AG09309 (cell line): ENCODE results near the gene SLC13A4.

ENCODE experiments used
- DNase-seq: peaks from one replicate; pipeline ENCODE4 v3.0.0-alpha.2; 2010; ENCODE audit warnings: low read depth
- H3K4me3 ChIP-seq: 2 replicates; pipeline ENCODE4 v1.5.1; 2011; ENCODE audit warnings: mild to moderate bottlenecking, low read depth, low read length, moderate library complexity; ENCODE audit not compliant: control insufficient read depth
- CTCF ChIP-seq: IDR thresholded peaks from 2 replicates; pipeline ENCODE4 v1.5.1; 2011; ENCODE audit warnings: mild to moderate bottlenecking, low read depth, low read length, inconsistent platforms; ENCODE audit not compliant: insufficient read depth, control insufficient read depth; ENCODE audit errors: missing control alignments

The SLC13A4 gene

GRCh38 chr7:135687466-135687865, 40.5 kb downstream of the SLC13A4 start:
- H3K4me3 ChIP-seq: no peak overlapping the region
- TF ChIP-seq CTCF: no peak
- DNase-seq: no peak

- no peak overlapping the region for H3K4me3 ChIP-seq
- no peak for TF ChIP-seq CTCF
- no peak for DNase-seq
These were observed 42.5 kb downstream of the SLC13A4 start for GRCh38 chr7:135685306-135686084.

- no peak for TF ChIP-seq CTCF
- no peak for DNase-seq
- no peak overlapping the region for H3K4me3 ChIP-seq
These were observed 43.3 kb downstream of the SLC13A4 start for GRCh38 chr7:135684699-135685098.

GRCh38 chr7:135684136-135684535, 43.9 kb downstream of the SLC13A4 start:
- no peak for DNase-seq
- TF ChIP-seq CTCF: no peak
- no peak overlapping the region for H3K4me3 ChIP-seq

- DNase-seq: no peak
- H3K4me3 ChIP-seq: no peak overlapping the region
- TF ChIP-seq CTCF: no peak
These were observed 44.4 kb downstream of the SLC13A4 start for GRCh38 chr7:135683609-135684008.

- no peak for DNase-seq
- no peak for TF ChIP-seq CTCF
- no peak overlapping the region for H3K4me3 ChIP-seq
These were observed 45.8 kb downstream of the SLC13A4 start for GRCh38 chr7:135682191-135682590.
